ENCODE data around the gene TUBGCP3. TPM values are rescaled to one million over a fixed set of nuclear protein-coding genes. Genes with fewer than 3 reads are reported as not detected.

The TUBGCP3 gene
- total and polyA plus RNA-seq, 2 experiments from 2014 or later: 12.8 to 40.2 TPM

GRCh38 chr13:112441226-112441625, 146.7 kb downstream of the TUBGCP3 start (continued):
- TF ChIP-seq, protein P1, sequence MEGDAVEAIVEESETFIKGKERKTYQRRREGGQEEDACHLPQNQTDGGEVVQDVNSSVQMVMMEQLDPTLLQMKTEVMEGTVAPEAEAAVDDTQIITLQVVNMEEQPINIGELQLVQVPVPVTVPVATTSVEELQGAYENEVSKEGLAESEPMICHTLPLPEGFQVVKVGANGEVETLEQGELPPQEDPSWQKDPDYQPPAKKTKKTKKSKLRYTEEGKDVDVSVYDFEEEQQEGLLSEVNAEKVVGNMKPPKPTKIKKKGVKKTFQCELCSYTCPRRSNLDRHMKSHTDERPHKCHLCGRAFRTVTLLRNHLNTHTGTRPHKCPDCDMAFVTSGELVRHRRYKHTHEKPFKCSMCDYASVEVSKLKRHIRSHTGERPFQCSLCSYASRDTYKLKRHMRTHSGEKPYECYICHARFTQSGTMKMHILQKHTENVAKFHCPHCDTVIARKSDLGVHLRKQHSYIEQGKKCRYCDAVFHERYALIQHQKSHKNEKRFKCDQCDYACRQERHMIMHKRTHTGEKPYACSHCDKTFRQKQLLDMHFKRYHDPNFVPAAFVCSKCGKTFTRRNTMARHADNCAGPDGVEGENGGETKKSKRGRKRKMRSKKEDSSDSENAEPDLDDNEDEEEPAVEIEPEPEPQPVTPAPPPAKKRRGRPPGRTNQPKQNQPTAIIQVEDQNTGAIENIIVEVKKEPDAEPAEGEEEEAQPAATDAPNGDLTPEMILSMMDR (conservative IDR thresholded peaks at IDR 0.05; ENCODE audit: low read depth in 2 of 2): no peak
- TF ChIP-seq ZNF462 (CRISPR knock-in tag; IDR thresholded peaks at IDR 0.05) (no peak), STAT1 (IDR thresholded peaks at IDR 0.05; ENCODE audit: unreplicated experiment) (no peak)

GRCh38 chr13:112438515-112438914, 149.4 kb downstream of the TUBGCP3 start:
- no peak overlapping the region for H3K4me3 ChIP-seq
- H3K27ac ChIP-seq (ENCODE audit: low read depth): no peak overlapping the region
- Mint-ChIP-seq H3K9me3 (peaks cover 28% of the 10 kb centered on the region), H3K4me3 (no peak overlapping the region), H3K36me3 (ENCODE audit: low read depth) (peaks cover 6% of the 10 kb centered on the region; the same call in 1 of the 3 replicates), H3K4me1 (peaks cover 7% of the 10 kb centered on the region; the same call in 2 of the 3 replicates), H3K27me3 (ENCODE audit: insufficient read depth, low read depth, poor library complexity) (peaks cover 6% of the 10 kb centered on the region), H3K27ac (no peak overlapping the region)
- no peaks in the 10 kb centered on the region for H3K4me1 ChIP-seq (ENCODE audit: insufficient read depth)
- H3K4me2 ChIP-seq: no peak overlapping the region
- DNase-seq (ENCODE audit: low spot score) (no peak), ATAC-seq (no peak)
- H3K36me3 ChIP-seq (ENCODE audit: insufficient read depth): no peaks in the 10 kb centered on the region
- H3K9me2 ChIP-seq (ENCODE audit: insufficient read depth): no peaks in the 10 kb centered on the region
- H3F3A ChIP-seq (replicated peaks; ENCODE audit: low read depth): no peaks in the 10 kb centered on the region
- no peaks in the 10 kb centered on the region for H3K79me2 ChIP-seq (replicated peaks; ENCODE audit: insufficient read depth)
- H4K20me1 ChIP-seq (replicated peaks; ENCODE audit: insufficient read depth): no peaks in the 10 kb centered on the region
- H2AFZ ChIP-seq: no peak overlapping the region
- H3K27me3 ChIP-seq (ENCODE audit: insufficient read depth): no peaks in the 10 kb centered on the region
- no peak for TF ChIP-seq ZNF331 (CRISPR knock-in tag; IDR thresholded peaks at IDR 0.05; ENCODE audit: low read depth)
- no peak for TF ChIP-seq EZH2phosphoT487 (IDR thresholded peaks at IDR 0.05; ENCODE audit: unreplicated experiment)
- TF ChIP-seq, protein P2, sequence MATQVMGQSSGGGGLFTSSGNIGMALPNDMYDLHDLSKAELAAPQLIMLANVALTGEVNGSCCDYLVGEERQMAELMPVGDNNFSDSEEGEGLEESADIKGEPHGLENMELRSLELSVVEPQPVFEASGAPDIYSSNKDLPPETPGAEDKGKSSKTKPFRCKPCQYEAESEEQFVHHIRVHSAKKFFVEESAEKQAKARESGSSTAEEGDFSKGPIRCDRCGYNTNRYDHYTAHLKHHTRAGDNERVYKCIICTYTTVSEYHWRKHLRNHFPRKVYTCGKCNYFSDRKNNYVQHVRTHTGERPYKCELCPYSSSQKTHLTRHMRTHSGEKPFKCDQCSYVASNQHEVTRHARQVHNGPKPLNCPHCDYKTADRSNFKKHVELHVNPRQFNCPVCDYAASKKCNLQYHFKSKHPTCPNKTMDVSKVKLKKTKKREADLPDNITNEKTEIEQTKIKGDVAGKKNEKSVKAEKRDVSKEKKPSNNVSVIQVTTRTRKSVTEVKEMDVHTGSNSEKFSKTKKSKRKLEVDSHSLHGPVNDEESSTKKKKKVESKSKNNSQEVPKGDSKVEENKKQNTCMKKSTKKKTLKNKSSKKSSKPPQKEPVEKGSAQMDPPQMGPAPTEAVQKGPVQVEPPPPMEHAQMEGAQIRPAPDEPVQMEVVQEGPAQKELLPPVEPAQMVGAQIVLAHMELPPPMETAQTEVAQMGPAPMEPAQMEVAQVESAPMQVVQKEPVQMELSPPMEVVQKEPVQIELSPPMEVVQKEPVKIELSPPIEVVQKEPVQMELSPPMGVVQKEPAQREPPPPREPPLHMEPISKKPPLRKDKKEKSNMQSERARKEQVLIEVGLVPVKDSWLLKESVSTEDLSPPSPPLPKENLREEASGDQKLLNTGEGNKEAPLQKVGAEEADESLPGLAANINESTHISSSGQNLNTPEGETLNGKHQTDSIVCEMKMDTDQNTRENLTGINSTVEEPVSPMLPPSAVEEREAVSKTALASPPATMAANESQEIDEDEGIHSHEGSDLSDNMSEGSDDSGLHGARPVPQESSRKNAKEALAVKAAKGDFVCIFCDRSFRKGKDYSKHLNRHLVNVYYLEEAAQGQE (IDR thresholded peaks at IDR 0.05; ENCODE audit: unreplicated experiment): no peak
- TF ChIP-seq NANOG (IDR thresholded peaks at IDR 0.05; ENCODE audit: borderline replicate concordance): no peak
- TF ChIP-seq, protein P1 (conservative IDR thresholded peaks at IDR 0.05; ENCODE audit: low read depth in 2 of 2): no peak
